Endothelial cell of umbilical vein (primary cell): ENCODE results near the gene EXOC3. TPM values are rescaled to one million over a fixed set of nuclear protein-coding genes. Genes with fewer than 3 reads are reported as not detected.

Source experiments
- BruUV-seq: library from RNA; stranded (reverse); fragments of 400-500 nt; replicated peaks from 2 replicates; lab custom pipeline; 2021; lab: Mats Ljungman, UMichigan
- CTCF ChIA-PET: fragments of 300-600, 350-600 bp; sonication (Branson Sonifier 250); formaldehyde crosslinking; loops from one replicate; lab custom pipeline; 2021; ENCODE audit warnings: antibody characterized with exemption, inconsistent platforms; lab: Charles Lee
- POLR2A ChIA-PET: fragments of 300-600, 350-600 bp; sonication (Branson Sonifier 250); formaldehyde crosslinking; loops from one replicate; lab custom pipeline; 2021; ENCODE audit warnings: antibody characterized with exemption, inconsistent platforms; lab: Charles Lee
- DNase-seq: peaks from one replicate; pipeline ENCODE4 v3.0.0-alpha.2; 2011; ENCODE audit warnings: low read depth, low spot score
- FAIRE-seq: peaks from 2 replicates; lab custom pipeline; 2011; peaks lifted over from hg19 to GRCh38; lab: Jason Lieb, UNC
- H2AFZ ChIP-seq: 2 replicates; pipeline ENCODE4 v1.6.0; 2012; ENCODE audit warnings: low read depth, low read length, control low read depth, inconsistent platforms
- H3K27ac ChIP-seq: 2 replicates; pipeline ENCODE4 v1.5.1; 2011; ENCODE audit warnings: low read depth, mild to moderate bottlenecking, control low read depth, low read length, moderate library complexity; ENCODE audit not compliant: insufficient read depth
- H3K27me3 ChIP-seq, 2 experiments: 2 replicates each; pipeline versions ENCODE4 v1.6.0 to v1.6.1; 2011; ENCODE audit warnings: low read length in 2 of 2, mixed read lengths in 1 of 2; ENCODE audit not compliant: control insufficient read depth in 2 of 2, insufficient read depth in 2 of 2
- H3K36me3 ChIP-seq, 2 experiments: 2 replicates in 1 of 2; 3 replicates in 1 of 2; pipeline ENCODE4 v1.5.1; 2011; ENCODE audit warnings: low read length in 2 of 2, mild to moderate bottlenecking in 1 of 2, moderate library complexity in 1 of 2; ENCODE audit not compliant: control insufficient read depth in 2 of 2, insufficient read depth in 2 of 2; ENCODE audit errors: extremely low read depth in 1 of 2
- H3K4me1 ChIP-seq: 3 replicates; pipeline ENCODE4 v1.5.1; 2011; ENCODE audit warnings: mild to moderate bottlenecking, low read length; ENCODE audit not compliant: control insufficient read depth, insufficient read depth; ENCODE audit errors: extremely low read depth
- H3K4me2 ChIP-seq: 2 replicates; pipeline ENCODE4 v1.6.1; 2011; ENCODE audit warnings: low read length, control low read depth, mixed read lengths; ENCODE audit not compliant: insufficient read depth
- H3K4me3 ChIP-seq, 3 experiments: fragments of 200-600 bp in 1 of 3; sonication (generic), shearing (Covaris generic) in 1 of 3; replicated peaks in 1 of 3; 2 replicates each; pipeline ENCODE4 v1.5.1; 2011 to 2016; ENCODE audit warnings: control low read depth in 3 of 3, low read length in 3 of 3, mild to moderate bottlenecking in 2 of 3, inconsistent platforms in 1 of 3, low read depth in 1 of 3, moderate library complexity in 1 of 3; ENCODE audit not compliant: insufficient read depth in 1 of 3
- H3K79me2 ChIP-seq: 2 replicates; pipeline ENCODE4 v1.6.0; 2012; ENCODE audit warnings: low read length, inconsistent platforms; ENCODE audit not compliant: control insufficient read depth, insufficient read depth
- H3K9ac ChIP-seq: replicated peaks from 2 replicates; pipeline ENCODE3; 2011; ENCODE audit warnings: low read length, control low read depth; ENCODE audit not compliant: insufficient read depth; ENCODE audit errors: extremely low read depth
- H3K9me1 ChIP-seq: replicated peaks from 3 replicates; pipeline ENCODE4 v1.6.0; 2011; ENCODE audit warnings: mild to moderate bottlenecking, low read length; ENCODE audit not compliant: control insufficient read depth, insufficient read depth; ENCODE audit errors: extremely low read depth
- H3K9me3 ChIP-seq: replicated peaks from 2 replicates; pipeline ENCODE4 v1.5.1; 2012; ENCODE audit warnings: low read length, inconsistent platforms; ENCODE audit not compliant: control insufficient read depth, insufficient read depth
- H4K20me1 ChIP-seq: replicated peaks from 2 replicates; pipeline ENCODE3; 2011; ENCODE audit warnings: mild to moderate bottlenecking, low read length; ENCODE audit not compliant: control insufficient read depth, insufficient read depth; ENCODE audit errors: extremely low read depth
- CTCF ChIP-seq, 2 donors: IDR thresholded peaks; 1 replicate in 1 of 2; 2 replicates in 1 of 2; pipeline ENCODE4 v1.5.1; 2011; ENCODE audit warnings: low read length in 2 of 2, mild to moderate bottlenecking in 2 of 2, moderate library complexity in 2 of 2, control low read depth in 1 of 2, inconsistent platforms in 1 of 2, low read depth in 1 of 2; ENCODE audit not compliant: insufficient read depth in 1 of 2; ENCODE audit errors: extremely low read depth in 1 of 2
- EZH2 ChIP-seq: IDR thresholded peaks from 2 replicates; pipeline ENCODE4 v1.6.1; 2012; ENCODE audit warnings: borderline replicate concordance, low read depth, mild to moderate bottlenecking, moderate library complexity, low read length, inconsistent platforms; ENCODE audit not compliant: severe bottlenecking
- FOS ChIP-seq: IDR thresholded peaks from 2 replicates; pipeline ENCODE4 v1.6.1; 2011; ENCODE audit warnings: mild to moderate bottlenecking, low read length, moderate library complexity, borderline replicate concordance; ENCODE audit not compliant: insufficient read depth
- GATA2 ChIP-seq: IDR thresholded peaks from 2 replicates; pipeline ENCODE4 v1.7.0; 2011; ENCODE audit warnings: low read depth, mild to moderate bottlenecking, moderate library complexity, mixed read lengths, low read length; ENCODE audit not compliant: insufficient read length, insufficient read depth
- JUN ChIP-seq: IDR thresholded peaks from 2 replicates; pipeline ENCODE4 v1.6.1; 2011; ENCODE audit warnings: borderline replicate concordance, low read depth; ENCODE audit not compliant: insufficient read length, insufficient read depth
- MYC ChIP-seq: IDR thresholded peaks from one replicate; pipeline ENCODE4 v1.6.1; 2011; ENCODE audit warnings: mild to moderate bottlenecking, low read depth, low read length
- POLR2A ChIP-seq: IDR thresholded peaks from 2 replicates; pipeline ENCODE4 v1.6.1; 2012; ENCODE audit warnings: low read depth, mild to moderate bottlenecking, control low read depth, low read length
- POLR2AphosphoS5 ChIP-seq: IDR thresholded peaks from 2 replicates; pipeline ENCODE4 v1.6.1; 2012; ENCODE audit warnings: low read depth, mild to moderate bottlenecking, control low read depth, low read length, moderate library complexity; ENCODE audit not compliant: insufficient read depth
- dilution Hi-C: fragments of 300-500 bp; cut with MboI; formaldehyde crosslinking; loops from one replicate; pipeline ENCODE4 v1.15.0; 2019; ENCODE audit warnings: low sequenced_read_pairs; ENCODE audit not compliant: extremely low pct_ligation_motif_present
- intact Hi-C: fragments of 100-400 bp; cut with micrococcal nuclease; formaldehyde crosslinking; loops from one replicate; pipeline ENCODE4 v1.10.0; 2022
- polyA plus RNA-seq, 4 experiments: library from polyadenylated mRNA; depleted of rRNA in 3 of 4; stranded (reverse) in 3 of 4; unstranded in 1 of 4; fragments of >200 nt; gene quantifications; 2 replicates each; pipeline versions ENCODE4 v1.2.1 to v1.2.3, GENCODE V29; 2011 to 2012; ENCODE audit warnings: missing spikeins in 1 of 4
- total RNA-seq: library from RNA; stranded (reverse); gene quantifications from 2 replicates; pipeline ENCODE4 v1.2.3, GENCODE V29; 2021
- TF ChIP-seq, protein P1 (sequence below): IDR thresholded peaks from 2 replicates; pipeline ENCODE4 v1.6.1; 2011; ENCODE audit not compliant: insufficient read depth, insufficient read length

EXOC3 gene
- total and polyA plus RNA-seq, 2 donors (not counting 3 experiments of a cell fraction or from before 2014, with no cell fraction given), result 26.4 to 52.9 TPM

GRCh38 chr5:404666-405241 is 38.2 kb upstream of the EXOC3 start:
- peaks cover 15% of the 10 kb centered on the region for H3K4me1 ChIP-seq
- H3K79me2 ChIP-seq, result no peaks in the 10 kb centered on the region
- no peak overlapping the region for H2AFZ ChIP-seq
- FAIRE-seq (no peak), DNase-seq (no peak)
- H3K36me3 ChIP-seq, result no peaks in the 10 kb centered on the region
- BruUV-seq, result no TSS peak
- H3K27ac ChIP-seq, result no peak overlapping the region
- TF ChIP-seq POLR2AphosphoS5, result no peak
- no peak for TF ChIP-seq JUN
- TF ChIP-seq POLR2A, result no peak
- TF ChIP-seq, protein P1, sequence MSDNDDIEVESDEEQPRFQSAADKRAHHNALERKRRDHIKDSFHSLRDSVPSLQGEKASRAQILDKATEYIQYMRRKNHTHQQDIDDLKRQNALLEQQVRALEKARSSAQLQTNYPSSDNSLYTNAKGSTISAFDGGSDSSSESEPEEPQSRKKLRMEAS, result no peak
- TF ChIP-seq MYC, result no peak
- no peak for TF ChIP-seq CTCF (IDR thresholded peaks at IDR 0.05; ENCODE audit: extremely low read depth in 1 of 2, insufficient read depth in 1 of 2, low read depth in 1 of 2, low read length in 2 of 2)
- TF ChIP-seq GATA2, result no peak
- TF ChIP-seq EZH2, result no peak
- no peak for TF ChIP-seq FOS
- no peaks in the 10 kb centered on the region for H3K9me1 ChIP-seq
- H3K4me2 ChIP-seq, result no peak overlapping the region
- no peaks in the 10 kb centered on the region for H3K27me3 ChIP-seq
- H3K9ac ChIP-seq, result no peak overlapping the region
- H3K4me3 ChIP-seq, result no peak overlapping the region
- ChIA-PET CTCF (interaction anchor here (0.5 to 1.4 kb wide), 3 partner anchors 10 to 83 kb away, joined by 3 read pairs; partner anchors contain the start of gene AHRR), POLR2A (no interaction called here)
- intact Hi-C loops, result no loop called here
- no peaks in the 10 kb centered on the region for H4K20me1 ChIP-seq
- dilution Hi-C loops, result no loop called here
- no peaks in the 10 kb centered on the region for H3K9me3 ChIP-seq
